Neural cell (in vitro differentiated cells): ENCODE data around the gene SNX7.

Experiments
- CTCF ChIP-seq: fragments of 450-650 bp; IDR thresholded peaks from 2 replicates; pipeline ENCODE4 v1.5.1; 2014; ENCODE audit warnings: antibody characterized with exemption, mild to moderate bottlenecking, moderate library complexity; ENCODE audit not compliant: poor library complexity, severe bottlenecking
- SMC3 ChIP-seq: fragments of 450-650 bp; conservative IDR thresholded peaks from 2 replicates; pipeline ENCODE4 v1.6.1; 2014; ENCODE audit warnings: antibody characterized with exemption, mild to moderate bottlenecking, moderate library complexity; ENCODE audit not compliant: poor library complexity

GRCh38 chr1:98651116-98651632, 10.3 kb upstream of the SNX7 start:
- TF ChIP-seq CTCF (no peak), SMC3 (no peak)
